GM23338 (cell line): ENCODE measurements around the gene CD8A. TPM values are rescaled to one million over a fixed set of nuclear protein-coding genes. Genes with fewer than 3 reads are reported as not detected.

Source experiments
- ATAC-seq: fragments of 200-7000 bp; cut with Tn5 transposase; 3 replicates; pipeline ENCODE4 v1.9.1; 2020
- DNase-seq: peaks from one replicate; pipeline ENCODE4 v3.0.0-alpha.2; 2015; ENCODE audit warnings: low spot score
- H2AFZ ChIP-seq: fragments of 200-600 bp; sonication (generic); 2 replicates; pipeline ENCODE4 v1.8.0; 2016; ENCODE audit warnings: antibody characterized with exemption, mild to moderate bottlenecking, moderate library complexity
- H3F3A ChIP-seq: fragments of 200-600 bp; sonication (generic); replicated peaks from 2 replicates; pipeline ENCODE4 v1.8.0; 2017; ENCODE audit warnings: antibody characterized with exemption, mixed run types, low read depth
- H3K27ac ChIP-seq: fragments of 200-600 bp; sonication (generic); 2 replicates; pipeline ENCODE4 v1.6.1; 2016; ENCODE audit warnings: low read depth
- H3K27me3 ChIP-seq: fragments of 200-600 bp; sonication (generic); 2 replicates; pipeline ENCODE4 v1.8.0; 2016; ENCODE audit warnings: mild to moderate bottlenecking, mixed run types, moderate library complexity; ENCODE audit not compliant: insufficient read depth
- H3K36me3 ChIP-seq: fragments of 200-600 bp; sonication (generic); 2 replicates; pipeline ENCODE4 v1.8.0; 2016; ENCODE audit warnings: mild to moderate bottlenecking; ENCODE audit not compliant: insufficient read depth
- H3K4me1 ChIP-seq: fragments of 200-600 bp; sonication (generic); 2 replicates; pipeline ENCODE4 v1.8.0; 2016; ENCODE audit warnings: mild to moderate bottlenecking, moderate library complexity; ENCODE audit not compliant: insufficient read depth
- H3K4me2 ChIP-seq: fragments of 200-600 bp; sonication (generic); 2 replicates; pipeline ENCODE4 v1.7.1; 2017; ENCODE audit warnings: mixed run types
- H3K4me3 ChIP-seq: fragments of 200-600 bp; sonication (generic); 2 replicates; pipeline ENCODE4 v1.6.1; 2016; ENCODE audit warnings: mixed run types
- H3K79me2 ChIP-seq: fragments of 200-600 bp; sonication (generic); replicated peaks from 2 replicates; pipeline ENCODE4 v1.8.0; 2017; ENCODE audit warnings: mild to moderate bottlenecking; ENCODE audit not compliant: insufficient read depth
- H3K9me2 ChIP-seq: fragments of 200-600 bp; sonication (generic); 2 replicates; pipeline ENCODE4 v1.8.0; 2017; ENCODE audit not compliant: insufficient read depth
- H4K20me1 ChIP-seq: fragments of 200-600 bp; sonication (generic); replicated peaks from 2 replicates; pipeline ENCODE4 v1.8.0; 2017; ENCODE audit warnings: mild to moderate bottlenecking; ENCODE audit not compliant: insufficient read depth
- H3K27ac Mint-ChIP-seq: 2 replicates; pipeline ENCODE4 v1.8.0; 2020; ENCODE audit warnings: inconsistent platforms, mild to moderate bottlenecking, moderate library complexity, mixed read lengths
- H3K27me3 Mint-ChIP-seq: 3 replicates; pipeline ENCODE4 v1.8.0; 2022; ENCODE audit warnings: low read depth, mild to moderate bottlenecking, moderate library complexity, mixed read lengths, inconsistent platforms; ENCODE audit not compliant: insufficient read depth, poor library complexity
- H3K36me3 Mint-ChIP-seq: 3 replicates; pipeline ENCODE4 v1.8.0; 2021; ENCODE audit warnings: low read depth, mild to moderate bottlenecking, inconsistent platforms, moderate library complexity, mixed read lengths
- H3K4me1 Mint-ChIP-seq: 3 replicates; pipeline ENCODE4 v1.8.0; 2020; ENCODE audit warnings: mild to moderate bottlenecking, inconsistent platforms, mixed read lengths
- H3K4me3 Mint-ChIP-seq: 3 replicates; pipeline ENCODE4 v1.8.0; 2021; ENCODE audit warnings: moderate library complexity, mild to moderate bottlenecking, inconsistent platforms, mixed read lengths
- H3K9me3 Mint-ChIP-seq: 3 replicates; pipeline ENCODE4 v1.8.0; 2020; ENCODE audit warnings: moderate library complexity, mild to moderate bottlenecking, inconsistent platforms, mixed read lengths
- CREB1 ChIP-seq: fragments of 250-450 bp; sonication (Bioruptor Pico); IDR thresholded peaks from 2 replicates; pipeline ENCODE4 v1.5.0; 2020; ENCODE audit warnings: low read depth, mild to moderate bottlenecking, moderate library complexity
- CTCF ChIP-seq, 2 experiments: fragments of 200-600 bp in 1 of 2; sonication (generic) in 1 of 2; conservative IDR thresholded peaks; 2 replicates each; pipeline versions ENCODE4 v1.5.1 to v1.6.1; 2016 to 2017; ENCODE audit warnings: antibody characterized with exemption in 2 of 2, low read depth in 2 of 2, mild to moderate bottlenecking in 2 of 2, moderate library complexity in 1 of 2
- ETS1 ChIP-seq: IDR thresholded peaks from 2 replicates; pipeline ENCODE4 v1.6.1; 2016; ENCODE audit warnings: antibody characterized with exemption
- EZH2phosphoT487 ChIP-seq: fragments of 200-600 bp; sonication (generic); IDR thresholded peaks from one replicate; pipeline ENCODE4 v1.8.1; 2018; ENCODE audit warnings: antibody characterized with exemption; ENCODE audit not compliant: unreplicated experiment
- JUNB ChIP-seq: IDR thresholded peaks from one replicate; pipeline ENCODE4 v1.6.1; 2016; ENCODE audit warnings: antibody characterized with exemption; ENCODE audit not compliant: unreplicated experiment
- POLR2AphosphoS5 ChIP-seq: IDR thresholded peaks from 2 replicates; pipeline ENCODE4 v1.6.1; 2016; ENCODE audit warnings: antibody characterized with exemption, low read depth
- REST ChIP-seq: IDR thresholded peaks from one replicate; pipeline ENCODE4 v1.6.1; 2018; ENCODE audit warnings: antibody characterized with exemption; ENCODE audit not compliant: unreplicated experiment
- STAT1 ChIP-seq: IDR thresholded peaks from one replicate; pipeline ENCODE4 v1.6.1; 2016; ENCODE audit warnings: antibody characterized with exemption; ENCODE audit not compliant: unreplicated experiment
- ZNF114 ChIP-seq: fragments of 250-450 bp; sonication (Bioruptor Pico); IDR thresholded peaks from 2 replicates; pipeline ENCODE4 v1.5.0; 2020; ENCODE audit warnings: mild to moderate bottlenecking, moderate library complexity
- ZNF331 ChIP-seq: fragments of 250-450 bp; sonication (Bioruptor Pico); IDR thresholded peaks from 2 replicates; pipeline ENCODE4 v1.5.0; 2020; ENCODE audit warnings: low read depth, mild to moderate bottlenecking, moderate library complexity
- ZNF462 ChIP-seq: fragments of 250-450 bp; sonication (Bioruptor Pico); IDR thresholded peaks from 2 replicates; pipeline ENCODE4 v1.5.0; 2020; ENCODE audit warnings: mild to moderate bottlenecking, moderate library complexity
- polyA plus RNA-seq: library from polyadenylated mRNA; unstranded; fragments of >200 nt; fragmentation: Nextera tagmentation; extraction: Ambion mirVana; gene quantifications from 2 replicates; pipeline ENCODE4 v1.2.1, GENCODE V29; 2016
- total RNA-seq: library from RNA; depleted of rRNA; stranded (reverse); fragments of >200 nt; shearing (Covaris generic); gene quantifications from 2 replicates; pipeline ENCODE4 v1.2.3, GENCODE V29; 2014

Gene CD8A
- total and polyA plus RNA-seq, 2 experiments from 2014 or later: 0.19 to 0.24 TPM

GRCh38 chr2:86769838-86770237 is 20.9 kb downstream of the CD8A start (continued):
- TF ChIP-seq ETS1 (no peak), EZH2phosphoT487 (no peak), POLR2AphosphoS5 (no peak), CREB1 (CRISPR knock-in tag) (no peak), JUNB (no peak), ZNF331 (CRISPR knock-in tag) (no peak)

- Mint-ChIP-seq H3K27ac (no peak overlapping the region; the same call in 1 of the 2 replicates), H3K4me1 (peaks cover 14% of the 10 kb centered on the region; the same call in 2 of the 3 replicates)
- H3K79me2 ChIP-seq: peaks cover 4% of the 10 kb centered on the region; the same call in 1 of the 2 replicates
- no peak for TF ChIP-seq CTCF (conservative IDR thresholded peaks at IDR 0.05; ENCODE audit: low read depth in 2 of 2)
- TF ChIP-seq ZNF114 (CRISPR knock-in tag): no peak
- no peak for TF ChIP-seq STAT1
- no peak for TF ChIP-seq JUNB
- TF ChIP-seq REST: no peak
- TF ChIP-seq ZNF331 (CRISPR knock-in tag): no peak
- no peak for TF ChIP-seq ZNF462 (CRISPR knock-in tag)
- no peak for TF ChIP-seq EZH2phosphoT487
- no peak for TF ChIP-seq POLR2AphosphoS5
- TF ChIP-seq CREB1 (CRISPR knock-in tag): no peak
Observed at GRCh38 chr2:86768189-86768949, 22.3 kb downstream of the CD8A start.

More at GRCh38 chr2:86768189-86768949, 22.3 kb downstream of the CD8A start:
- no peak overlapping the region for H3K4me3 Mint-ChIP-seq
- Histone ChIP-seq H2AFZ (no peak overlapping the region), H3K36me3 (peaks cover 24% of the 10 kb centered on the region), H3K4me3 (no peak overlapping the region), H3K27ac (no peak overlapping the region), H3K4me2 (no peak overlapping the region), H3K27me3 (no peaks in the 10 kb centered on the region), H3K9me2 (no peaks in the 10 kb centered on the region), H4K20me1 (peaks cover 21% of the 10 kb centered on the region), H3K4me1 (no peaks in the 10 kb centered on the region), H3F3A (no peaks in the 10 kb centered on the region)
- no peaks in the 10 kb centered on the region for H3K9me3 Mint-ChIP-seq
- peaks cover 2% of the 10 kb centered on the region for H3K27me3 Mint-ChIP-seq
- DNase-seq: no peak
- no peak for ATAC-seq
- H3K36me3 Mint-ChIP-seq: peaks cover 56% of the 10 kb centered on the region
